GM23338 (cell line): ENCODE data around the gene C1QTNF1. TPM values are rescaled to one million over a fixed set of nuclear protein-coding genes. Genes with fewer than 3 reads are reported as not detected.

ENCODE experiments used
- ATAC-seq: fragments of 200-7000 bp; cut with Tn5 transposase; 3 replicates; pipeline ENCODE4 v1.9.1; 2020
- DNase-seq: peaks from one replicate; pipeline ENCODE4 v3.0.0-alpha.2; 2015; ENCODE audit warnings: low spot score
- H2AFZ ChIP-seq: fragments of 200-600 bp; sonication (generic); 2 replicates; pipeline ENCODE4 v1.8.0; 2016; ENCODE audit warnings: antibody characterized with exemption, mild to moderate bottlenecking, moderate library complexity
- H3F3A ChIP-seq: fragments of 200-600 bp; sonication (generic); replicated peaks from 2 replicates; pipeline ENCODE4 v1.8.0; 2017; ENCODE audit warnings: antibody characterized with exemption, mixed run types, low read depth
- H3K27ac ChIP-seq: fragments of 200-600 bp; sonication (generic); 2 replicates; pipeline ENCODE4 v1.6.1; 2016; ENCODE audit warnings: low read depth
- H3K27me3 ChIP-seq: fragments of 200-600 bp; sonication (generic); 2 replicates; pipeline ENCODE4 v1.8.0; 2016; ENCODE audit warnings: mild to moderate bottlenecking, mixed run types, moderate library complexity; ENCODE audit not compliant: insufficient read depth
- H3K36me3 ChIP-seq: fragments of 200-600 bp; sonication (generic); 2 replicates; pipeline ENCODE4 v1.8.0; 2016; ENCODE audit warnings: mild to moderate bottlenecking; ENCODE audit not compliant: insufficient read depth
- H3K4me1 ChIP-seq: fragments of 200-600 bp; sonication (generic); 2 replicates; pipeline ENCODE4 v1.8.0; 2016; ENCODE audit warnings: mild to moderate bottlenecking, moderate library complexity; ENCODE audit not compliant: insufficient read depth
- H3K4me2 ChIP-seq: fragments of 200-600 bp; sonication (generic); 2 replicates; pipeline ENCODE4 v1.7.1; 2017; ENCODE audit warnings: mixed run types
- H3K4me3 ChIP-seq: fragments of 200-600 bp; sonication (generic); 2 replicates; pipeline ENCODE4 v1.6.1; 2016; ENCODE audit warnings: mixed run types
- H3K79me2 ChIP-seq: fragments of 200-600 bp; sonication (generic); replicated peaks from 2 replicates; pipeline ENCODE4 v1.8.0; 2017; ENCODE audit warnings: mild to moderate bottlenecking; ENCODE audit not compliant: insufficient read depth
- H3K9me2 ChIP-seq: fragments of 200-600 bp; sonication (generic); 2 replicates; pipeline ENCODE4 v1.8.0; 2017; ENCODE audit not compliant: insufficient read depth
- H4K20me1 ChIP-seq: fragments of 200-600 bp; sonication (generic); replicated peaks from 2 replicates; pipeline ENCODE4 v1.8.0; 2017; ENCODE audit warnings: mild to moderate bottlenecking; ENCODE audit not compliant: insufficient read depth
- H3K27ac Mint-ChIP-seq: 2 replicates; pipeline ENCODE4 v1.8.0; 2020; ENCODE audit warnings: inconsistent platforms, mild to moderate bottlenecking, moderate library complexity, mixed read lengths
- H3K27me3 Mint-ChIP-seq: 3 replicates; pipeline ENCODE4 v1.8.0; 2022; ENCODE audit warnings: low read depth, mild to moderate bottlenecking, moderate library complexity, mixed read lengths, inconsistent platforms; ENCODE audit not compliant: insufficient read depth, poor library complexity
- H3K36me3 Mint-ChIP-seq: 3 replicates; pipeline ENCODE4 v1.8.0; 2021; ENCODE audit warnings: low read depth, mild to moderate bottlenecking, inconsistent platforms, moderate library complexity, mixed read lengths
- H3K4me1 Mint-ChIP-seq: 3 replicates; pipeline ENCODE4 v1.8.0; 2020; ENCODE audit warnings: mild to moderate bottlenecking, inconsistent platforms, mixed read lengths
- H3K4me3 Mint-ChIP-seq: 3 replicates; pipeline ENCODE4 v1.8.0; 2021; ENCODE audit warnings: moderate library complexity, mild to moderate bottlenecking, inconsistent platforms, mixed read lengths
- H3K9me3 Mint-ChIP-seq: 3 replicates; pipeline ENCODE4 v1.8.0; 2020; ENCODE audit warnings: moderate library complexity, mild to moderate bottlenecking, inconsistent platforms, mixed read lengths
- CREB1 ChIP-seq: fragments of 250-450 bp; sonication (Bioruptor Pico); IDR thresholded peaks from 2 replicates; pipeline ENCODE4 v1.5.0; 2020; ENCODE audit warnings: low read depth, mild to moderate bottlenecking, moderate library complexity
- CTCF ChIP-seq, 2 experiments: fragments of 200-600 bp in 1 of 2; sonication (generic) in 1 of 2; conservative IDR thresholded peaks; 2 replicates each; pipeline versions ENCODE4 v1.5.1 to v1.6.1; 2016 to 2017; ENCODE audit warnings: antibody characterized with exemption in 2 of 2, low read depth in 2 of 2, mild to moderate bottlenecking in 2 of 2, moderate library complexity in 1 of 2
- ETS1 ChIP-seq: IDR thresholded peaks from 2 replicates; pipeline ENCODE4 v1.6.1; 2016; ENCODE audit warnings: antibody characterized with exemption
- EZH2 ChIP-seq: fragments of 200-600 bp; sonication (generic); IDR thresholded peaks from one replicate; pipeline ENCODE4 v1.8.0; 2017; ENCODE audit warnings: antibody characterized with exemption, mild to moderate bottlenecking, low read depth; ENCODE audit not compliant: unreplicated experiment
- JUNB ChIP-seq: IDR thresholded peaks from one replicate; pipeline ENCODE4 v1.6.1; 2016; ENCODE audit warnings: antibody characterized with exemption; ENCODE audit not compliant: unreplicated experiment
- NANOG ChIP-seq: IDR thresholded peaks from 2 replicates; pipeline ENCODE4 v1.6.1; 2016; ENCODE audit warnings: antibody characterized with exemption, borderline replicate concordance
- POLR2AphosphoS5 ChIP-seq: IDR thresholded peaks from 2 replicates; pipeline ENCODE4 v1.6.1; 2016; ENCODE audit warnings: antibody characterized with exemption, low read depth
- REST ChIP-seq: IDR thresholded peaks from one replicate; pipeline ENCODE4 v1.6.1; 2018; ENCODE audit warnings: antibody characterized with exemption; ENCODE audit not compliant: unreplicated experiment
- ZNF114 ChIP-seq: fragments of 250-450 bp; sonication (Bioruptor Pico); IDR thresholded peaks from 2 replicates; pipeline ENCODE4 v1.5.0; 2020; ENCODE audit warnings: mild to moderate bottlenecking, moderate library complexity
- ZNF331 ChIP-seq: fragments of 250-450 bp; sonication (Bioruptor Pico); IDR thresholded peaks from 2 replicates; pipeline ENCODE4 v1.5.0; 2020; ENCODE audit warnings: low read depth, mild to moderate bottlenecking, moderate library complexity
- polyA plus RNA-seq: library from polyadenylated mRNA; unstranded; fragments of >200 nt; fragmentation: Nextera tagmentation; extraction: Ambion mirVana; gene quantifications from 2 replicates; pipeline ENCODE4 v1.2.1, GENCODE V29; 2016
- total RNA-seq: library from RNA; depleted of rRNA; stranded (reverse); fragments of >200 nt; shearing (Covaris generic); gene quantifications from 2 replicates; pipeline ENCODE4 v1.2.3, GENCODE V29; 2014

C1QTNF1 gene
- total and polyA plus RNA-seq, 2 experiments from 2014 or later = 1.1 to 1.9 TPM

GRCh38 chr17:79066963-79067362, 43.0 kb downstream of the C1QTNF1 start:
- H3K4me3 Mint-ChIP-seq = no peak overlapping the region
- Histone ChIP-seq H3K27me3 (no peaks in the 10 kb centered on the region), H3F3A (no peaks in the 10 kb centered on the region), H3K36me3 (no peaks in the 10 kb centered on the region), H3K4me3 (no peak overlapping the region), H3K27ac (no peak overlapping the region), H3K79me2 (no peaks in the 10 kb centered on the region), H4K20me1 (no peaks in the 10 kb centered on the region), H3K9me2 (no peaks in the 10 kb centered on the region), H2AFZ (no peak overlapping the region), H3K4me1 (no peaks in the 10 kb centered on the region), H3K4me2 (no peak overlapping the region)
- no peak overlapping the region for H3K27ac Mint-ChIP-seq
- TF ChIP-seq POLR2AphosphoS5 (no peak), ETS1 (no peak)
- H3K9me3 Mint-ChIP-seq = no peaks in the 10 kb centered on the region
- no peaks in the 10 kb centered on the region for H3K4me1 Mint-ChIP-seq
- DNase-seq (no peak), ATAC-seq (no peak)
- peaks cover 9% of the 10 kb centered on the region for H3K27me3 Mint-ChIP-seq
- H3K36me3 Mint-ChIP-seq = no peaks in the 10 kb centered on the region

GRCh38 chr17:79070266-79070880, 46.4 kb downstream of the C1QTNF1 start:
- H3K27me3 Mint-ChIP-seq = peaks cover 4% of the 10 kb centered on the region
- H3K36me3 Mint-ChIP-seq = no peaks in the 10 kb centered on the region
- DNase-seq (no peak), ATAC-seq (no peak)
- Histone ChIP-seq H3K4me1 (peaks cover under 1% of the 10 kb centered on the region; the same call in 1 of the 2 replicates), H3K27me3 (no peaks in the 10 kb centered on the region), H3K9me2 (no peaks in the 10 kb centered on the region), H3K27ac (no peak overlapping the region), H2AFZ (no peak overlapping the region), H3K4me3 (no peak overlapping the region), H3F3A (no peaks in the 10 kb centered on the region), H3K4me2 (no peak overlapping the region), H3K79me2 (no peaks in the 10 kb centered on the region), H4K20me1 (no peaks in the 10 kb centered on the region), H3K36me3 (no peaks in the 10 kb centered on the region)
- peaks cover 2% of the 10 kb centered on the region; the same call in 2 of the 3 replicates for H3K4me1 Mint-ChIP-seq
- H3K27ac Mint-ChIP-seq = no peak overlapping the region
- H3K4me3 Mint-ChIP-seq = no peak overlapping the region
- no peaks in the 10 kb centered on the region for H3K9me3 Mint-ChIP-seq
- TF ChIP-seq ZNF114 (CRISPR knock-in tag) = no peak
- no peak for TF ChIP-seq CREB1 (CRISPR knock-in tag)
- no peak for TF ChIP-seq REST
- no peak for TF ChIP-seq JUNB
- TF ChIP-seq EZH2 = no peak
- no peak for TF ChIP-seq ZNF331
- TF ChIP-seq ETS1 = no peak
- TF ChIP-seq CTCF (conservative IDR thresholded peaks at IDR 0.05; ENCODE audit: low read depth in 2 of 2) = no peak
- no peak for TF ChIP-seq NANOG
